ENCODE results near the gene MOGAT2.
A peak's percentile ranks its signal among the peaks of the same experiment; 100 is the strongest.

The MOGAT2 gene

DNA sequence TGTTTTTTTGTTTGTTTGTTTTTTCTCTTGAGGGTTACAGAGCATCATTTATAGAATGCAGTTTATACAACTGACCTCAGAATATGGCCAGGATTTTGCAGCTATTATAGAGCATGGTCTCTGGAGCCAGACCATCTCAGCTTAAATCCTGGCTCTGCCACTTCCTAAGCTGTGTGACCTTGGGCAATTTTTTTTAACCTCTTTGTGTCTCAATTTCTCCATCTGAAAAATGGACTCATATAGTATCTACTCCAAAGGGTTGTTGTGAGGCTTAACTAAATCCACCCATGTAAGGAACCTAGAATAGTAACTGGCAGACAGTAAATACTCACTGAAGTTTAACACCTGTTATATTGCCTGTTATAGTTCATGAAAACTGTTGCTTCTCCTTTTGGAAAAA, 42.6 kb downstream of the MOGAT2 start:
- no peak for DNase-seq

DNA sequence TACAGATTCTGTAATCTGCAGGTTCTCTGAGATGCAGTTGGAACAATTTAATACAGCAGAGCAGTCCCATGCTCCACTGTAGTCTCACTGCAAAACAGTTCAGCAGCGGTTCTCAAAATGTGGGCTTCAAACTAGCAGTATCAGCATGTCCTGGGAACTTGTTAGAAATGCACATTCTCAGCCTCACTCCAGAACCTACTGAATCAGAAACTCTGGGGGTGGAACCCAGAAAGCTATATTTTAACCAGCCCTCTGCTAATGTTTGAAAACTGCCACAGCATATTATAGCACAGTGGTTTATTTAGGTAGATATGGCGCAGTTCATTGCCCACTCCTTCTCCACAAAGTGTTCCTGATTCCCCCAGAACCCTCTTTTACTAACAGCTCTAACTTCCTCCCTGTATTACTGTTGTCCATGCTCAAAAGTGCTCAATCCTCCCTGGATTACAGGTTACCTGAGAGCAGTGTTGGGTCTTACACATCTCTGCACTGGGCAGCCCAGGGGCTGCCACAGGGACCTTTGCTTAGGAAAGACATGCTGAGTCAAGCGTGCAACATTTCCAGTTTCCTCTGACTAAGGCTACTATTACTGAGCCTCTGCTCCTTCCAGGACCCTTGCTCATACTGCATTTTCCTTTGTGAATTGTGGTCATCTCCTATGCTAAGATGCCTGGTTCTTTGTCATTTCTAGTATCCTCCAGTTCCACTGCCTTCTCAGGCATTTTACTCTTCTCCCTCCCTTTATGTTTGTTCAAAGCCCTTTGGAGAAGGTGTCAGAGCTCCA, 43.3 kb downstream of the MOGAT2 start:
- DNase-seq = no peak

DNA sequence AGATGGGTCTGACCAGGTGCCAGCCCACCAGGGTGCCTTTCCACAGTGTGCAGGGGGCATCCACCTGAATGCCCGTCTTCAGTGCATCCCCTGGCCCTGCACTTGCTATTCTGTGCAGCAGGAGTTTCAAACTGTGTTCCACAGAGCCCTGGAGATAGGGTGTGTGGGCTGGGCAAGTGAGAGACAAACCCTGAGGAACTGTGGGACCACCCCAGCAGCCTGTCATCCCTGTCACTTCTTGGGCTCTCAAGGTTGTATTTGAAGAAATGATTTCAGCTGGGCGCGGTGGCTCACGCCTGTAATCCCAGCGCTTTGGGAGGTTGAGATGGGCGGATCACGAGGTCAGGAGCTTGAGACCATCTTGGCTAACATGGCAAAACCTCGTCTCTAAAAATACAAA, 44.5 kb downstream of the MOGAT2 start:
- no peak for DNase-seq

DNA sequence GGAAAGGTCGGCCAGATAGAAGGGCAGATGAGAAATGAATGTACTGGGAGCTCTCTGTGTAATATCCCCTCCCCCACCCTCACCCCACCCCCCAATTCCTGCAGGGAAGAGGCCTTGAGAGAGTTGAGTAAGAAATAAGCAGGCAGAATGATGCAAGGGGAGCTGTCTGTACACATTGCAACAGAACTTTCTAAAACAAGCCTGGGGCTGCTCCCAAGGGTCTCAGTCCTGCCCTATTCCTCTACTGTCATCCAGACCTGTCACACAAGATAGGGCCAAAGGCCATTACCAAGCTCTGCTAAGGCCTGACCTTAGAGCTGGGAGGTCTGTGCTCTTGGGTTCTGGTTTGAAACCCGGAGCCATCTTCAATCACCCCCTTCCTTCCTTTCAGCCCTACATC, 45.2 kb downstream of the MOGAT2 start:
- DNase-seq = no peak

DNA sequence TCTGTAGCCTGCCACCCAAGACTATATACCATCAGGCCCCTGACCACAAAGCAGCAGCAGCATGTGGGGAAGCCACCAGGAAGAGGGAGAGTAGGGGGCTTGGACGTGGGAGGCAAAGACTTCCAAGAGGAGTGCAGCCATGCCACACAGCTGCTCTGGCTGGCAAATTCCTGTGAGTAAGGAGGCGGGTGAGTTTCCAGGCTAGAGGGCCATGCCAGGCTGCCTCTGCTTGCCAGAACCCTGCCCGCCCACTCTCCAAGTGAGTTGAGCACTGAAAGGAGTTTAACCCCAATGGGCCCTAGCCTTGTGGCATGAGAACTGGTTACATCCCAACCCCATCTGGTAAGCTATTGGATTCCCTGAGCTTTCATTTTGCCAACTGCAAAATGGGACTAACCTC, 46.2 kb downstream of the MOGAT2 start:
- no peak for DNase-seq

DNA sequence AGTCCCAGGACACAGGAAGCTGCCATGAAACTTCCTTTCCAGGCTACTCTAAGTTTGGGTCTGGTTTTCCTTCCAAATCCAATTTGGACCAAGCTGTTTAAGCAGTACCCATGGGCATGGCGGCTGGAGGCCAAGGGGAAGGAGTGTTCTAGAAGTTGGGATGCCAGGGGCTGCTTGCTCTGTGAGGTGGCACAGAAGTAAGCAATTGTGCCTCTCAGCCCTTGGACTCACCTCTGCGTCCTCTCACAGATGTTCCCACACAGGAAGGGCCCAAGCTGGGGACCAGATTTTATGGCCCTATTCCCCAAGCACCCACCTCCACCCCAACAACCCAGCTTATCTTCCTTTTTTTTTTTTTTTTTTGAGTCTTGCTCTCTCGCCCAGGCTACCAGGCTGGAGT, 47.5 kb downstream of the MOGAT2 start:
- DNase-seq = no peak

DNA sequence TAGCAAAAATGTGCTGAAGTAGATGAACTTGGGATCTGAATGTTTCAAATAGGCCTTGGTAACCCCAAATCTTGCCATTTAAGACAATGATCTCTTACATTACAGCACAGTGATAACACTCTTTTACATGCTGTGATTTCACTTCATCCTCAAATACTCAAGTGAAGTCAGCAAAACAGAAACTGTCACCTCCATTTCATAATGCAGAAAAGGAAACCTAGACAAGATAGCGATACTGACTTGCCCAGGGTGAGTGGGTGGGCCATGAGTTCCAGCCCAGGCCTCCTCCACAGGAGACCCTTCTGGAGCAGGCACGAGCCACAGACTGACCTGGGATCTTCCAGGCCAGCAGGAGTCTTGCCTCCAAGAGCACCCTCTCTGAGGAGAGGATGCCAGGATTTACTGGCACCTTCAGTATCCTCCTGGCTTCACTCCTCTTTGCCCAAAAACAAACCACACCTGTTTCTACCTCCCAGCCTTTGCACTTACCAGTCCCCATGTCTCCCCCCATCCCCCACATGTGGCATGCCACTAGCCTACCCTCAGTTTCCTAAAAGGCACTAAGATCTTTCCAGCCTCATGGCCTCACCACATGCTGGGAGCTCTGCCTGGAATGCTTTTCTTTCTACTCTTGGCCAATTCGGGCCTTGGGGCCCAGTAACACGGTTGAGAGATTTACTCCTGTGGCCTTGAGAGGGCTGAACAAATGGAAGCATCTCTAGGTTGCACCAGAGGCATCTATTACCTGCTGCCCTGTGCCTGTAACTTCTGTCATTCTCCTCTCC, 49.0 kb downstream of the MOGAT2 start:
- DNase-seq = no peak

DNA sequence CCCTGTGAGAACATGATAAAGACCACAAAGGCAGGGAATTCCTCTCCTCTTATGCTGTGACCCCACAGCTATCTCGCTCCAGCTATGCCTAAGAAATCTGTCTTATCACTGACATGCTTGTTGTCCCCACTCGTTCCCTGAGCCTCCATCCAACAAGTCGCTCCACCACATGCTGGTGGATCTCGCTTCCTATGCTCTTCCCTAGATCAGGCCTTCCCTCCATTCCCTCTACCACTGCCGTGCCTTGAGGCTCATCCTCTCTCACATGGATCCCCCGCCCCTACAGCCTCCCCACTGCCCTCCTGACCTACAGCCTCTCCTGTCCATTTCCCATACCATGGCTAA, 49.6 kb downstream of the MOGAT2 start:
- no peak for DNase-seq

DNA sequence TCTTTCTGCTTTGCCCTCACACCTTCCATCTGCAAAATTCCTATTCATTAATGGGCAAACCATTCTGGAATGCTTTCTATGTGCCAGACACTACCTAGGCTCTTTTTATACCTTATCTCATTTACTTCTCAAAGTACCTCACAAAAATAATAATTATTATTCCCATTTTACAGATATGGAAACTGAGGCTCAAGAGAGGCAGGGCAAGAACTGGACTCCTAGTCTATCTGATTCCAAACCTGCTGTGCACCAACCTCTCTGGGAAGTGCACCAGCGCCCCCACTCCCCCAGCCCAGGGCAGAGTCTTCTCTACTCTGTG, 50.1 kb downstream of the MOGAT2 start:
- no peak for DNase-seq

DNA sequence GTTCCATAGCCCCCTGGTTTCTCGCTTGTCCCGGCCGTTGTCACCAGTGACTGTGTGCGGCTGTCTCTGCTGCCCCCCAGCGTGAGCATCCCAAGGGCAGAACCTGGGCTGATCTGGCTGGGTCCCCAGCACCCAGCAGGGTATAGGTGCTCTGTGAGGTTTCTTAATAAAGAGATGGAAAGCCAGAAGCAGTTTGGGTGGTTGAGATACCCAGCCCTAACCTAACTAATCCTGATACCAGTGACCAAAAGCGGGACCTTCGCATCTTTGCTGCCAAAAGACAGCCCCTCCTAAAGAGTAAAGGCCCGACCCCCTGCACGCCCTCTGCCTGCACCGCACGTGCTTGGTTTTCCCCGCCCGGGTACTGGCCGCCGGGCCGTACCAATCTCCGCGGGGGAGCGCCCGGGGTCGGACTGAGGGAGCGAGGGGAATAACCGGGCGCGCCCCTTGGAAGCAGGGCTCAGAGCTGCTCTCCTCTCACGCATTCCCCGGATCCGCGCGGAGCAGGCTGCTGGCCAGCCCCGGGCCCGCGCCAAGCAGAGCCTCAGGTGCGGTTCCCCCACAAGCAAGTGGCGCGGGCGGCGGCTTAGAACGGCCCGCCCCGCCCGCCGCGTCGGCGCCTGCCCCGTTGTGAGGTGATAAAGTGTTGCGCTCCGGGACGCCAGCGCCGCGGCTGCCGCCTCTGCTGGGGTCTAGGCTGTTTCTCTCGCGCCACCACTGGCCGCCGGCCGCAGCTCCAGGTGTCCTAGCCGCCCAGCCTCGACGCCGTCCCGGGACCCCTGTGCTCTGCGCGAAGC, 50.7 kb downstream of the MOGAT2 start, which contains the start of gene DGAT2:
TSS of gene DGAT2 (plus strand) at position 667 of the 797 bp plus-strand sequence. CDS start 214 bp downstream, outside the sequence.
- peak; percentile 58 for DNase-seq

DNA sequence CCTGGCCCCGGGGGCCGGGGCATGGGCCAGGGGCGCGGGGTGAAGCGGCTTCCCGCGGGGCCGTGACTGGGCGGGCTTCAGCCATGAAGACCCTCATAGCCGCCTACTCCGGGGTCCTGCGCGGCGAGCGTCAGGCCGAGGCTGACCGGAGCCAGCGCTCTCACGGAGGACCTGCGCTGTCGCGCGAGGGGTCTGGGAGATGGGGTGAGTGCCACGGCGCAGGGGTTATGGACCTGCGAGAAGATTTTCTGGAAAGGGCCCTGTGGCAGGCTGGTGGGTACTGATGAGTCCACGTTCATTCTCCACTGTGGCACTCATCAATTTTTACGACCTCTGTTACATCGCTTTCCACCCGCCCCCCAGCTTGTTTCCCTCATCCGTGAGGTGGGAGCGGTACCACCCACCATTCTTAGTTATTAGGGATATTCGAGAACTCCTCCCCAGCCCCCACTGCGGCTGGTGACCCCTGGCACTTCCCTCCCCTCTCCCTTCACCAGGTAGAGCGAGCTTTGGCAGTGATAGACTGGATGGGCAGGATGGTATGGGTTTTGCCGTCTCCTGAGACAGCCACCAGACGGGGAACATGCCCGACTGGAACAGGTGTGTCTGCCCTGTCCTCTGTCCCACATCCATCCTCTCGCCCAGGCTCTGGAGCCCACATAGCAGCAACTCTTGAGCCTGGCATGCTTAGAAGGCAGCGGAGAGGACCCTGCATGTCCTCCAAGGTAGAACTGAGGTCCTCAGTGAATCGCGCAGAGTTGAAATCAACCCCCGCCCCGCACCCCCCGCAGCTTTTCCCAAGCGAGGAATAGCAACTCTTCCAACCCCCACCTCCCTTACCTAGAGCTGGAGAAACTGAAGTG, 51.5 kb downstream of the MOGAT2 start:
- no peak for DNase-seq

DNA sequence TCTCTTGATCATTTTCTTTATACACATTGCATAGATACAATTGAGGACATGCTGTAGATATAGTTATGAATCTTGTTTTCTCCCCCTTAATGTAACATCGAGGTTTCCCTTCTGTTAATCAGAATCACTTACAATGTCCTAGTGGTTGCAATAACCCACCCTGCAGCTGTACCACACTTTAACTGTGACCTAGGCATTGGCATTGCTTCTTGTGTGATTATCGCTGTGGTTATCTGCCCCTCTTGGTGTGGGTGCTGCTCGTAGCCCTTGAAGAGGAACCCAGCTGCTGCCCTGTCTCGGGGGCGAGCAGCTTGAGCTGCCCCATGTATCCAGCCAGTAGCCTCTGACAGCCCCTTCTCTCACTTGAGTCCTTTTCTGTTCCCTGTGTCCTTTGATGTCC, 52.5 kb downstream of the MOGAT2 start:
- no peak for DNase-seq

DNA sequence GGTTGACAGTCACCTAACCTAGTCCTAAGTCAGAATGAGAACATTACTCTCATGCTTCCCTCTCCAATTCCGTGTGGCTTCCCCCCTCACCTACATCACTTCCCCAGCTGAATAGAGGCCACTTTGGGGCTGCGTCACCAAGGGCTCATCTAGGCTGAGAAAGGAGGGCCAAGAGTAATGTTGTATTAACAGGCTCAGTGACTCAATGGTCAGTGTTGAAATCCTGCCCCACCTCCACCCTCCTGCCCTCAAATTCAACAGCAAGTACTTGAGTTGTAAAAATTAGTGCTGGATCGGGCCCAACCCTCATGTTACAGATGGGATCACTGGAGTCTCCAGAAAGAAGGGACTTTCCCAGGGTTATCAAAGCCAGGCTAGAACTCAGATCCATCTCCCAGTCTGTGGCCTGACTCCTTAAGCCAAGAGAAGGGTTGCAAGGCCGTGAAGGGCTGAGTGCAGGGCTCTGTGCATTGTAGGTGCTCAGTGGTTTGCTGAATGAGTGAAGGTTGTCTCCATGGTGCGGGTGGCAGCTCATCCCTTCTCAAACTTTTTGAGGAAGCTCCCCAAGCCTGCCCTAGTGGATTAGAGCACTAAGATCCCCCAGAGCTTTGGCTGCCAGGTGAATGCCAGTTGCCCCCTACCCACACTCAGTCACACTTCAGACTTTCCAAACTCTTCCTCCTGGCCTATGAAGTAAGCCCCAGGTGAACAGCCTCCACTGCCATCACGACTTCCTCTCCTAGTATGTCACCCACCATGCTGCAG, 54.2 kb downstream of the MOGAT2 start:
- DNase-seq = no peak

DNA sequence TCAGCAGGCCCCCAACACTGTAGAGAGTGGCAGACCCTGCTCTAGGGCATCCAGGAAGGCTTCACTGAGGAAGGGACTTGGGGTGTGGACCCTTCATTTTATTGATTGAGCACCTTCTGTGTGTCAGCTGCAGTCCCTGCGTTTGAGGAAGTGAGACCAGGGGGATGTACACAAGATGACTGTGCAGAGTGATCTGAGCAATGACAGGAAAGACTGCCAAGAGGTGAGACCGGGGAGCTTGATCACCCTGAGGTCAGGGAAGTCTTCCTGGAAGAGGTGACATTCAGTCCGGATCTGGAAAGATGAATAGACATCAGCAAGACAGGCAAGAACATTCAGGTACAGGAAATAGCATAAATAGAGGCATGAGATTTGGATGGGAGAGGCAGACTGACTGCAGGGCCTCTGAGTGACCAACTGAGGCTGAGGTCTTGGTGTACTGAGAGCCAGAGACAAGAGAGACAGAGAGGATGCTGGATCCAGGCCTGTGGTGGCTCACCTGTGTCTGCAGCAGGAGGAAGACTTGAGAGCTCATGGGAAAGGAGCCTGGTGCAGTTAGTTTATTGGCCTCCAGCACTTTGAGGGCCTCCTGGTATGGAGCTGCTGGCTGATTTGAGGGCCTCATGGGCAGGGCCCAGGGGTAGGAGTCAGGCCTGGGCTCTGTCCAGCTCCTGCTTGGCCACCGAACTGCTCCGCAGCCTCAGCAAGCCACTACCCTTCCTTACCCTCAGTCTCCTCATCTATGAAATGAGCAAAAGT, 56.1 kb downstream of the MOGAT2 start:
- DNase-seq = no peak

DNA sequence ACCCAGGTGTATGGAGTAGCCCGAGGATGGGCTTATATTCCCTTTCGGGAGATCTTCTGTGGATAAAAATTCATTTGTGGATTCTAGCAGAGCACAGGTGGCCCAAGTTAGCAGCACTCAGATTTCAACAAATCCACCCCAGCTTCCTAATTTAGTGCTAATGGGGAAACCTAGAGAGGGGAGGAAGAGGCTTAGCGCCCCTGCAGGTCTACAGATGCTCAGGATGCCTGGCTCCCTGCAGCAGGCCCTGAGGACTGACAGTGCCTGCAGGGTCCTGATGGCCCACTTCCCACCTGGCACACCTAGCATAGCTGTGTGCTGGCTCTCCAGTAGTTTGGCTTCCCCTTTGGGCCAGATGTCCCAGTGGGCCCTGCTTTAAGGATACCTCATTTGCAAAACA, 57.4 kb downstream of the MOGAT2 start:
- DNase-seq = no peak

DNA sequence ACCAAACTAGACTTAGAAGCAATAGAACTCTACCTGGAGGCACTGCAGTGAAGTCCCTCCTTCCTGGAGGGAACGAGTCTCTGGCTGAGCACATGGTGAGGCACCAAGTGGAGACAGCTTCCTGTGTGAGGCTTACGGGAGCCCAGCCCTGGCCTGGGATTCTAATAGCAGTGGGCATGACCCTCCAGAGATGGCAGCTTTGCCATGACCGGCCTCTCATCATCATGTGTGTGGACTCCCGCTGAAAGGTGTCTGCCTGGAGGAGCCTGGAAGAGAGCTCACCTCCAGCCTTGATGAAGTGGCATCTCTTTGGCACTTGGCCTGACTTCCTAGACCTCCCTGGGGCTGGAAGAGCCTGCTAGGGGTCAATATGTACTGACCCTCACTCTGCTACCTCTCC, 58.9 kb downstream of the MOGAT2 start:
- DNase-seq = no peak

DNA sequence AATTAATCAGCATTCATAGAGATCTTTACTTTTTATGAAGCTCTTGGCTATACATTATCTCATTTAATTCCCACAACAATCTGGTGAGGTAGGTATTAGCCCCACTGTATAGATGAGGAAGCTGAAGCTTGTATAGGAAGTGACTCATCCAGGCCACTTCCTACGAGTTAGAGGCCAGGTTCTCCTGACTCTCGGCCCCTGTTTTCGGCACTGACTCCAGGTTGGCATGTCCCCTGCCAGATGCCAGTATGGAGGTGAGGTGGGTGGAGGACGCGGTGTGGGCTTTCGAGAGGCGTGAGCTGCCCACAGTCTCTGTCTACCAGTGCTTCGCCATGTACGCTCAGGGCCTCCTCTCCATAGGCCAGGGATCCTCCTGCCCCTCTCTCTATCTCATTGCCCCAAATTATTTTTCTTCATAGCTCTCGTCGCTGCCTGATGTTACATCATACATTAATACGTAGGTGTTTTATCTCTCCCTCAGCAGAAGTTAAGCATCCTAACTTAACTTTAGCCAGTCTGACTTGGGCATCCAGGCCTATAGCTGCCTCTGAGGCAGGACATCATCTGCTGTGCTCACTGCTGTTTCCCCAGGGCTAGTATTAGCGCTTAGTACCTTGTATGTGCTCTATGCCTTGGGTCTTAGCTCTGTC, 59.9 kb downstream of the MOGAT2 start:
- DNase-seq = no peak

DNA sequence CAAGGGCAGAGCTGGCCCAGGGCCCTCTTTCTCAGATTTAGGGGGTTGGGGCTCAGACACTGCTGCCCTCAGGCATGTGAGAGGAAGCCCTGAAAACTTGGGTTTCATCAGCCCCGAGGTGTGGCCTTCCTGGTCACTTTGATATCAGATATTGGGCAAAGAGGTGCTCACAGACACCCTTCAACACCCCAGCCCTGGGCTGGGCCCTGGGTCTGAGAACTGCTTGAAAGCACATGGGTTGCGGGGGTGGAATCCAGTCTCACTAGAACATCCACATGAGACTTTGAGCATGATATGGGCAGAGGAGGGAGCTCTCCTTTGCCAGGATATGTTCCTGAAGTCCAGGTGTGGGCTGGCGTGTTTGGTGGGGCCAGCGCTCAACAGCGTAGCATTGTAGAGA, 61.3 kb downstream of the MOGAT2 start:
- no peak for DNase-seq

DNA sequence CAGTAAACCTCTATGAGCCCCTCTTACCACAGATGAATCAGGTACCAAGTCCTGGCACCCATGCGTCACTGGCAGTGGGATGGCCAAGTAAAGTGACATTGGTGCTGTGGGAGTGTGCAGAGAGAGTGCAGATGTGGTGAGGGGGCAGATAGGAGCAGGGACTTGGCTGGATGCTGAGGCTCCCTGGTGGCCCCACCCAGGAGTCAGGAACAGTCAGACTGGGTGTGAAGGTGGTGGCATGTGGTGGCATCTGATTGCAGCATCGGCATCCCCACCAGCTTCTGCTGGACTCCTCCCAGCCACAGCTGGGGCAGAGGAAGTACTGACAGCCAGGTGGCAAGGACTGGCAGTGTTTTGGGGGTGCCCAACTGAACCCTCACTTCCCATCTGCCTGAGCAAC, 62.3 kb downstream of the MOGAT2 start:
- no peak for DNase-seq

DNA sequence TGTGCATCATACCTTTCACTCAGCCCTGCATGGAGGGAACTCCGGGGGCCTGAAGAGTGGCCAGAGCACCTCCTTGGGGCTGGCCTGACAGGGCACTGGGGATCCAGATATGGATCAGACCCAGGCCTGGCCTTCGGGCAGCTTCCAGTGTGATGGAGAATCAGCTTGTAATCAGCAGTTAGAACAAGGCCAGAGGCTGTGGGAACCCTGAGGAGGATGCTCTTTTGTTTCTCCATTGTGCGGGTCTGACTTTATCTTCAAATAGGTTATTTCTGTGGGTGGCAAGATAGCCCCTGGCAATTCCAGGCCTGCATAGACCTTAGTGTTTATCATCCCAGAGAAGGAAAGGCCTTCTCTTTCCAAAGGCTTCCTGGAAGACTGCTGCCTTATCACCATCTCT, 63.2 kb downstream of the MOGAT2 start:
- DNase-seq = no peak

DNA sequence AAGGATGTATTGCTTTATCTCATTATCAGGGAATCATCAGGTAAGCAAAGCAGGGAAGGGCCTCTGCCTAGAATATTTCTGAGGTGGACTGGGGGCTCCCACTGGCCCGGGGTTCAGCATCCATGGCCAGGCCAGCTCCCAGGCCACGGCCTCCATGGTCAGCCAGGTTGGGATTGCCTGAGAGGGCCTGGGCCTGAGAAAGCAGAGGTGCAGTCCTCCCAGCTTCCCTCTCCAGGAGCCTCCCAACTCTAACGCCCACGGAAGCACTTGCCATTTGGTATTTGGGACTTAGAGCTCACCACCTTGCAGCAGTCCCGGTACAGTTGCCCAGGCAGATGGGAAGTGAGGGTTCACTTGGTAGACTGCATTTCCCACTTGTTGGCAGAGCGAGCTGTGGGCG, 63.7 kb downstream of the MOGAT2 start:
- DNase-seq = no peak
